ENCODE data around the gene IRF9.

DNA sequence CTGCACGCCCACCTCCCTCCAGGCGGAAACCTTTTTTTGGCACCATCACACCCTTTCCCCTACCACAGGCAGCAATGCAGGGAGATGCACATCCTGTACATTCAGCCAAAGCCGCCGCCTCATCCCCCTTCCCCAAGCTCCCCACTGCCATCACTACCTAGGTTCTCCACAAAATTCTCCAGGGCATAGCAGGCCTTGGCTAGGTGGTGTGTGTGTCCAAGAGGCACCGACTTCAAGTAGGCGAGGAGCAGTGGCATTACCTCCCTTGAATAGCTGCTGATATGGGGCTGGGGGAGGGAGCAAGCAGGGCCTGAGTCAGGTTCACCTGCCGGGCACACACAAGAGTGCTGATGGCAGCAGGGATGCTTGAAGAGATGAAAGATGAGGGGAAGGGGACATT, 24.0 kb downstream of the IRF9 start:
- TF ChIP-seq, protein P1, sequence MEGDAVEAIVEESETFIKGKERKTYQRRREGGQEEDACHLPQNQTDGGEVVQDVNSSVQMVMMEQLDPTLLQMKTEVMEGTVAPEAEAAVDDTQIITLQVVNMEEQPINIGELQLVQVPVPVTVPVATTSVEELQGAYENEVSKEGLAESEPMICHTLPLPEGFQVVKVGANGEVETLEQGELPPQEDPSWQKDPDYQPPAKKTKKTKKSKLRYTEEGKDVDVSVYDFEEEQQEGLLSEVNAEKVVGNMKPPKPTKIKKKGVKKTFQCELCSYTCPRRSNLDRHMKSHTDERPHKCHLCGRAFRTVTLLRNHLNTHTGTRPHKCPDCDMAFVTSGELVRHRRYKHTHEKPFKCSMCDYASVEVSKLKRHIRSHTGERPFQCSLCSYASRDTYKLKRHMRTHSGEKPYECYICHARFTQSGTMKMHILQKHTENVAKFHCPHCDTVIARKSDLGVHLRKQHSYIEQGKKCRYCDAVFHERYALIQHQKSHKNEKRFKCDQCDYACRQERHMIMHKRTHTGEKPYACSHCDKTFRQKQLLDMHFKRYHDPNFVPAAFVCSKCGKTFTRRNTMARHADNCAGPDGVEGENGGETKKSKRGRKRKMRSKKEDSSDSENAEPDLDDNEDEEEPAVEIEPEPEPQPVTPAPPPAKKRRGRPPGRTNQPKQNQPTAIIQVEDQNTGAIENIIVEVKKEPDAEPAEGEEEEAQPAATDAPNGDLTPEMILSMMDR (IDR thresholded peaks at IDR 0.05 in 8 of 11, conservative IDR thresholded peaks at IDR 0.05 in 3 of 11) = no peak
- no peak for TF ChIP-seq POLR2A (IDR thresholded peaks at IDR 0.05)

All from spleen (tissue), 7 donors.